Measurements from ENCODE around the gene SRRM2.

SRRM2 gene

DNA sequence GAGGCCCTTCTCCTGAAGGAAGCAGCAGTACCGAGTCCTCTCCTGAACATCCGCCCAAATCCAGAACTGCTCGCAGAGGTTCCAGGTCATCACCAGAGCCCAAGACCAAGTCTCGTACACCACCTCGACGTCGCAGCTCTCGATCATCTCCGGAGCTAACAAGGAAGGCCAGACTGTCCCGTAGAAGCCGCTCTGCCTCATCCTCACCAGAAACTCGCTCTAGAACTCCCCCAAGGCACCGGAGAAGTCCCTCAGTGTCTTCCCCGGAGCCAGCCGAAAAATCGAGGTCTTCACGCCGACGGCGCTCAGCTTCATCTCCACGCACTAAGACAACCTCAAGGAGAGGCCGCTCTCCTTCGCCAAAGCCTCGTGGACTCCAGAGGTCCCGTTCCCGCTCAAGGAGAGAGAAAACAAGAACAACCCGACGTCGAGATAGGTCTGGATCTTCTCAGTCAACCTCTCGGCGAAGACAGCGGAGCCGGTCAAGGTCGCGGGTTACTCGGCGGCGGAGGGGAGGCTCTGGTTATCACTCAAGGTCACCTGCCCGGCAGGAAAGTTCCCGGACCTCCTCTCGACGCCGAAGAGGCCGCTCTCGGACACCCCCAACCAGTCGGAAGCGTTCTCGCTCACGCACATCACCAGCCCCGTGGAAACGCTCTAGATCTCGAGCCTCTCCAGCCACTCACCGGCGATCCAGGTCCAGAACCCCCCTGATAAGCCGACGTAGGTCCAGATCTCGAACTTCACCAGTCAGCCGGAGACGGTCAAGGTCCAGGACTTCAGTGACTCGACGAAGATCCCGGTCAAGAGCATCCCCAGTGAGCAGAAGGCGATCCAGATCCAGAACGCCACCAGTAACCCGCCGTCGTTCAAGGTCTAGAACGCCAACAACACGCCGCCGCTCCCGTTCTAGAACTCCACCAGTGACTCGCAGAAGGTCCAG lies 13.3 kb downstream of the SRRM2 start:
- DNase-seq = no peak

DNA sequence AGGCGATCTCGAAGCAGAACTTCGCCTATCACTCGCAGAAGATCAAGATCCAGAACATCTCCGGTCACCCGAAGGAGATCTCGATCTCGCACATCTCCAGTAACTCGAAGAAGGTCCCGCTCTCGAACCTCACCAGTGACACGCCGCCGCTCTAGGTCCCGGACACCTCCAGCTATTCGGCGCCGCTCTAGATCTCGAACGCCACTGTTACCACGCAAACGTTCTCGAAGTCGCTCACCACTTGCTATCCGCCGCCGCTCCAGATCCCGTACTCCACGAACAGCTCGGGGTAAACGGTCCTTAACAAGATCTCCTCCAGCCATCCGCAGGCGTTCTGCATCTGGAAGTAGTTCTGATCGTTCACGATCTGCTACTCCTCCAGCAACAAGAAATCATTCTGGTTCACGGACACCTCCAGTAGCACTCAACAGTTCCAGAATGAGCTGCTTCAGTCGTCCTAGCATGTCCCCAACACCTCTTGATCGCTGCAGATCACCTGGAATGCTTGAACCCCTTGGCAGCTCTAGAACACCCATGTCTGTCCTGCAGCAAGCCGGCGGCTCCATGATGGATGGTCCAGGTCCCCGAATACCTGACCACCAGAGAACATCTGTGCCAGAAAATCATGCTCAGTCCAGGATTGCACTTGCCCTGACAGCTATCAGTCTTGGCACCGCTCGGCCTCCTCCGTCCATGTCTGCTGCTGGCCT lies 14.1 kb downstream of the SRRM2 start:
- DNase-seq = no peak

DNA sequence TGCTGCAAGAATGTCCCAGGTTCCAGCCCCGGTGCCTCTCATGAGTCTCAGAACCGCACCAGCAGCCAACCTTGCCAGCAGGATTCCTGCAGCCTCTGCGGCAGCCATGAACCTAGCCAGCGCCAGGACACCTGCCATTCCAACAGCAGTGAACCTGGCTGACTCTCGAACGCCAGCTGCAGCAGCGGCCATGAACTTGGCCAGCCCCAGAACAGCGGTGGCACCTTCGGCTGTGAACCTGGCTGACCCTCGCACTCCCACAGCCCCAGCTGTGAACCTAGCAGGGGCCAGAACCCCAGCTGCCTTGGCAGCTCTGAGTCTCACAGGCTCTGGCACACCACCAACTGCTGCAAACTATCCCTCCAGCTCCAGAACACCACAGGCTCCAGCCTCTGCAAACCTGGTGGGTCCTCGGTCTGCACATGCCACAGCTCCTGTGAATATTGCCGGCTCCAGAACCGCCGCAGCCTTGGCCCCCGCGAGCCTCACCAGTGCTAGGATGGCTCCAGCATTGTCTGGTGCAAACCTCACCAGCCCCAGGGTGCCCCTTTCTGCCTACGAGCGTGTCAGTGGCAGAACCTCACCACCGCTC lies 14.8 kb downstream of the SRRM2 start:
- no peak for DNase-seq

DNA sequence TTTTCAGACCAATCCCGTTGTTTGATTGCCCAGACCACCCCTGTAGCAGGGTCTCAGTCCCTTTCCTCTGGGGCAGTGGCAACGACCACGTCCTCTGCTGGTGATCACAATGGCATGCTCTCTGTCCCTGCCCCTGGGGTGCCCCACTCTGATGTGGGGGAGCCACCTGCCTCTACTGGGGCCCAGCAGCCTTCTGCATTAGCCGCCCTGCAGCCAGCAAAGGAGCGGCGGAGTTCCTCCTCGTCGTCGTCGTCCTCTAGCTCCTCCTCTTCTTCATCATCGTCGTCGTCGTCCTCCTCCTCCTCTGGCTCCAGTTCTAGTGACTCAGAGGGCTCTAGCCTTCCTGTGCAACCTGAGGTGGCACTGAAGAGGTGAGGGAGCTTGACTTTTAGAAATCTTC lies 15.5 kb downstream of the SRRM2 start:
- DNase-seq = no peak

DNA sequence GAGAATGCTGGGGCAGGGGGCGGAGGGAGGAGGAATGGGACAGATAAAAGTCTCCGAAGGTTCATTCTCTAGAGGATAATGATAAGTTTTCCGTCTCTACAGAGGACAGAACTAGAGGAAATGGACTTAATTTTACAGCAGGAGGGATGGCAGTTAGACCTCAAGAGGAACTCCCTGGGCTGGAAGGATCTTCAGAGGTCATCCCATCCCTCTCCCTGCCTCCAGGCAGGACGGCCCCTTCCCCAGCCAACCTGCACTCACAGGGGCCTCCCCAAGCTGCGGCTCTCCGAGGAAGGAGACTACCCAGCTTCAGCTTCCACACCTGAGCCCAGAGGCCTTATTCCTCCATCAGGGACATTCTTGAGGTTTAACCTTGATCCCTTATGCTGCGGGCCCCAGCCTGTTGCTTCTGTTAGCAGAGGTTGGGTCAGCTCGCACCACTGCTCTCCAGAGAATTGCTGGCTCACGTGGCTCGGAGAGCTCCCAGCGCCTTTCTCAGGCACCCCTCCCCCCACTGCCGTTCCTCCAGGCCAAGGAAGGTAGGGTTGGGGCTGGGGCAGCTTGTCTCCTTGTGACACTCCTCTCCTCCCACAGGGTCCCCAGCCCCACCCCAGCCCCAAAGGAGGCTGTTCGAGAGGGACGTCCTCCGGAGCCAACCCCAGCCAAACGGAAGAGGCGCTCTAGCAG lies 16.1 kb downstream of the SRRM2 start:
- no peak for DNase-seq

DNA sequence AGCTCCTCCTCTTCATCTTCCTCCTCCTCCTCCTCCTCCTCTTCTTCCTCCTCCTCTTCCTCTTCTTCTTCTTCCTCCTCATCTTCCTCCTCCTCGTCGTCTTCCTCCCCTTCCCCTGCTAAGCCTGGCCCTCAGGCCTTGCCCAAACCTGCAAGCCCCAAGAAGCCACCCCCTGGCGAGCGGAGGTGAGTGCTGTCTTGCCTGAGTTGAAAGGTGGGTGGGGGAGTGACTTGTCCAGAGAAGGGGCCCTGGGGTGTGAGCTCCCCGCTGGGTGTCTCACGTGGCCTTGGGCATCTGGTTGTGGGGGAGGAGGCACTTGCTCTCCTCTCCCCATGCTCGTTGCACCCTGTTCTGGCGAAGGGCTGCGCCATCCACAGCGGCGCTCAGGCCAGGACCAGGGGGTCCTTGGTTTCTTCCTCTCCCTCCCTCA lies 16.7 kb downstream of the SRRM2 start:
- no peak for DNase-seq

DNA sequence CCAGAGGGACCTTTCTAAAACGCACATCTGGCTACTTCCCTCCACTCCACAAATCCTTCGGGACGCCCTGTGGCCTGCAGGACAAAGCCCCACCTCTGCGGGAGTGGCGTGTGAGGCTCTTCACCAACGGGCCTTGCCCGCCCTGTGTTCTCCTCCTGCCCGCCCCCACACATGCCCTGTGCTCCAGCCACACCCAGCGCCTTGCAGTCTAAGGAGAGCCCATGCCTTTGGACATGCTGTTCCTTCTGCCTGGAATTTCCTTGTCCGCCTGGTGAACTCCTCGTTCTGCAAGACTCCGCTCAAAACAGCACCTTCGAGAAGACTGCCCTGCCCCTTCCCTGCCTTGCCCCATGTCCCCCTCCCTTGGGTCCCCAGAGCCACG lies 17.2 kb downstream of the SRRM2 start:
- no peak for DNase-seq

DNA sequence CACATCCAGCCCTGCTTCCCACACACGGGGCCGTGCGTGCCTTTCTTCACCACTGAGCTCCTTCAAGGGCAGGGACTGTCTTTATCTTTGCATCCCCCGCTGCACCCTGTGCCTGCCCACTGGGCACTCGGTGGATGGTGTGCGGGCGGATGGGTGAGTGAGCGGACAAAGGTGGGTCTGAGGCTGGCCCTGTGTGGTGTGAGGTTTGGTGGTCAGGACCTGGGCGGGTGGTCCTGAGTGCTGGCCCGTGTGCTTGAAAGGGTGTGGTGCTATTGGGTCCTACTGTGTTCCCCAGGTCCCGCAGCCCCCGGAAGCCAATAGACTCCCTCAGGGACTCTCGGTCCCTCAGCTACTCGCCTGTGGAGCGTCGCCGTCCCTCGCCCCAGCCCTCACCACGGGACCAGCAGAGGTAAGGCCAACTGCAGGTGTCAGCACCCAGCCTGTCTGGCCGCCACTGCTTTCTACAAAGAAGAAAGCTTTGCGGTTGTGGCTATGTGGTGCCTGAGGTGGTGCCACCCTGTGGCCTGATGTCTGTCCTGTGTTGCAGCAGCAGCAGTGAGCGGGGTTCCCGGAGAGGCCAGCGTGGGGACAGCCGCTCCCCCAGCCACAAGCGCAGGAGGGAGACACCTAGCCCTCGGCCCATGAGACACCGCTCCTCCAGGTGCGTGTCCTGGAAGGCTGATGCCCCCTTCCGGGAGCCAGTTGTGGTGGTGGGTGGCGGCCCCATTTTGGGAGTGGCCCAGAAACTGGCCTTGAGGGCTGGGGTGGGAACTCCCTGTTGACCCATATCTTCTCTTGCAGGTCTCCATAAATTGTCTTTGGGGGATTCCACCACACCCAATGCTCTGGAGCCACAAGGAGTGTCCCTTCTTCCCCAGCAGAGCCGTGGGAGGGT lies 17.9 kb downstream of the SRRM2 start:
- DNase-seq = no peak

DNA sequence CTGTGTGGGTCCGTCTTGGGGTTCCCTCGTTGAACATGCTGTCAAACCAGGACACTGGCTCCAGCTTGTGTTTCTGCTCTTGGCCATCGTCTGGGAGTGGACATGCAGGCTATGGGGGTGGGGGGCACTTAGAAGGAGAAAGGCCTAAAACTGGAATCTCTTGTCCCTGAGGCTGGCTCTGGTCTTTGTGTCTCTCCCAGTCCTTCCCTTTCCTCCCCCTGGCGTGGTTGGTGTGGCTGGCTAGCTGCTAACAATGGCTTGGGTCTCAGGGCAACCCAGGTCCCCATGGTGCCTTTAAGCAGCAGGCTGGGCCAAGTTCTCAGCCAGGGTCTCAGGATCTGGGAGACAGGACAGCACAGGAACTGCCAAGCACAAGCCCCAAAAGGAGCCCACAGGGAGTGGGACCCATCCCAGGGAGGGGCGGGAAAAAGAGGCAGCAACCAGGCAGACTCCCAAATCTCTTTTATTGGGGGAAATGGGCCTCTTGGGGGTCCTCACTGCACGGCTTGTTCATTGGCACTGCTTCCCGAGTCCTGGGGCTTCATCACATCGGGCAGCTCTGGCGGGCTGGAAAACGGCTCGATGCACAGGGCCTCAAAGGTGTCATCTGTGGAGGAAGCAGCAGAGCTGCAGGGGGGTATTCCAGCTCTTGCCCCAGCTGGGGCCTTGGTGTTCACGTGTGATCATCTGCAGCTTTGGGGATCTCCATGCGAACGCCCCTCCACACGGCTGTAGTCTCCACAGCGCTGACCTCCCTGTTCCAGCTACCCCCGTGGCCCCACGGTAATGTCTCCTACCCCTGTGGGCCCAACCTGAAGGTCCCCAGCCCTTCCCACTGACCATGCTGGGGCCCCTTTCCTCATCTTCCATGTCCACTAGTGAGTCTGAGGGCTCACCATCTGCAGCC lies 19.3 kb downstream of the SRRM2 start:
- DNase-seq = no peak

DNA sequence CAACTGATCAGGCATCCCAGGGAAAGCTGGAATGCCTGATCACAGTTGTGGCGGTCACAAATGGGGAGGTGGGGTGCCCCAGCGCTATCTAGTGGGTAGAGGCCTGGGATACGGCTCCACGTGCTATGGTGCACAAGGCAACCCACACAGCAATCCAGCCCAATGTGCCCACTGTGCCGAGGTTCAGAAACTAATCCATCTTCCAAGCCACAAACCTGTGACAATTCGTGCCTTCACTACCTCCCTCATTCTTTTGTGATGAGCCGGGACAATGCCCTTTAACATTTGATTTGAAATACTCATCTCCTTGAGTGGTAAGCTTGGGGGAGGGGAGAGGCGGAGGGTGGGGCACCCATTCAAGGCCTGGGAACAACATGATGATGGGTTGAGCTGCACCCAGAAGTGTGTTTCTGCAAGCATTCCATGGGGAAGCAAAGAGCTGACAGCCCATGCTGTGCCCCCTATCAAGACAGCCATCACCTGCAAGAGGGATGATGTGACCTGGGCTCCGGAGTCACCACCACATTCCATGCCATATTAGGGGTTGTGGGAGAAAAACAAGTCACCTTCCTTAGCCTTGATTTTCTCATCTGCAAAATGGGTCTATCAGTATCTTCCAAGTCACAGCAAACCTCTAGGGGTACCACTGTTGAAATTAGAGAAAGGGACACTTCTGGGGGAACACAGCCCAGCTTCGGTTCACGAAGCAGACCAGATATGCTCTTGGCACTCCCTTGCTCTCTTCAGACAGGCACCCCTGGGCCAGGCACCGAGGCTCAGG lies 20.9 kb downstream of the SRRM2 start:
- no peak for DNase-seq

DNA sequence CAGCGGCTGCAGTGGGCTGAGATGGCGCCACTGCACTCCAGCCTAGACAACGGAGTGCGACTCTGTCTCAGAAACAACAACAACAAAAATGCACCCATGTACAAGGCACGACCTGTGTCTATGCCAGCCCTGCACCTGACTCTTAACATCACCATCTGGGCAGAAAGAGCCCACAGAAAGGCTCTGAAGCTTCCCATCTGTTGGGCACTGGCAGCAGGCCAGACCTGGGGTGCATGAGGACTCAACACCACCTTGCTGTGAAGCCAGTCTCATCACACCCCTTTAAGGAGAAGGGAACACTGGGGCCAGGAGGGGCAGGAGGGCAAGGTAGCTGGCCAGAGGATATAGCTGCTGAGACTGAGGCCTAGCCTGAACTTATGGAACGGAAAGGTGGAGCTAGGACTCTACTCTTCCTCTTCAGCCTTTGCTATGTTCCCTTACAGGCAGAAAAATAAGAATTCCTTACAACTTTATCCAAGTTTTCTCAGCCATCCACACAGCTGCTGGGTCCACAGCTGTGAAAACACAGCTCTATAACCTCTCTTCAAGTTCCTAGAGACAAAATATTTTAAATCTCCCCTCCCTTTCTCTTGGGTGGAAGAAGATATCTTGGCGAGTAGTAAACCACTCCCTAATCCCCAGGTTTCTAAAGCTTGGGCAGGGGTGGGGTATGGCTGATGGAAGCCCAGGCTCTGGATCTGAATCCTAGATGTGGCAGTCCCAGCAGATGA lies 21.9 kb downstream of the SRRM2 start:
- DNase-seq = peak; percentile 93 to 95

DNA sequence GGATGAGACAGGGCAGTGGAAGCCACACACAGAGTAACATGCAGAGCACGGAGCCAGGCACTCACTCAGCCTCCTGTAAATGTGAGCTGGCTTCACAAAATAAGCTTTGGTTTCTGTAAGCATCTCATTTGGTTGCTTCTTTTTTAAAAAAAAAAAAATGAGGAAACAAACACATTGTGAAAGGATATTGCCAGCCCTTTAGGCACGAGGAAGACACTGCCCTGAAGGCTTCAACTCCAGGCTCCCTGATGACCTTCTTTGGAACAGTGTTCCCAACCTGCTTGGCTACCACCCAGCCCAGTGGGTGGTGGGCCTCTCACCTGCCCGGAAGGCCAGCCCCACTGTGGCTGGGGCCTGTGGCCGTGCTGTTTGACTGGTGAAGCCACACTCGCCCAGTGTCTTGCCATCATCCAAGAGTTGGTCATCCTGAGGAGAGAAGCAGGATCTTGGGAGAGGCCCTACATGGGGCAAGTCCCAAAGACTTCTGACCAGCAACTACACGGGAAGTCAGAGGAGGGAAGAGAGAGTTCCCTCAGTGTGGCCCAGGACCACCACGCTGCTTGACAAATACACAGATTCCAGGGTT lies 22.8 kb downstream of the SRRM2 start:
- no peak for DNase-seq

DNA sequence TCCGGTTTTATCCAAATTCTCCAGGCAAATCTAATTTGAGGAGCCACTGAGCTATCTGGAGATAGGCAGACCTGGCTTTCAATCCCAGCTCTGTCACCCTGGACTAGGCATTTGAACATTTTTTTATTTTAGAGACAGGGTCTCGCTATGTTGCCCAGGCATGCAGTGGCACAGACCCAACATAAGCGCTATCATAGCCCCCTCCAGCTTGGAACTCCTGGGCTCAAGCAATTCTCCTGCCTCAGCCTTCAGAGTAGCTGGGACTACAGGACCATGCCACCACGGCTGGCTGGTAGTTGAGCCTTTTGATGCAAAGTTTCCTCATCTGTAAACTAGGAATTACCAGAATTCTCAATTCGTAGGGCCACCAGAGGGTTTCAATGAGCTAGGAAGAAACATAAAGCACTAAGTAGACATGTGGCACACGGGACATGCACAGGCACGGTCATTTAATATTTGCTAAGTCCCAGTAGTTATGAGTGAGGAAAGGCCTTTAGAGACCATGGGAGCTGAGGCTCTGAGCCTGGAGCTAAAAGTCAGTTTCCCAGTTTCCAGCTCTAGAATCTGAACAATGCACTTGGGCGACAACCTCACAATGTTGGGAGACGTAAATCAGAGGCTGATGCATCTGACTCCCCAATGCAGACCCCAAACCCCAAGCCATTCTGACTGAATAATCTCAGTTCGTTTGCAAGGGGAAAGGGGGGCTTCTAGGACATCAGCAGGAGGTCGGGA lies 23.5 kb downstream of the SRRM2 start:
- DNase-seq = no peak

DNA sequence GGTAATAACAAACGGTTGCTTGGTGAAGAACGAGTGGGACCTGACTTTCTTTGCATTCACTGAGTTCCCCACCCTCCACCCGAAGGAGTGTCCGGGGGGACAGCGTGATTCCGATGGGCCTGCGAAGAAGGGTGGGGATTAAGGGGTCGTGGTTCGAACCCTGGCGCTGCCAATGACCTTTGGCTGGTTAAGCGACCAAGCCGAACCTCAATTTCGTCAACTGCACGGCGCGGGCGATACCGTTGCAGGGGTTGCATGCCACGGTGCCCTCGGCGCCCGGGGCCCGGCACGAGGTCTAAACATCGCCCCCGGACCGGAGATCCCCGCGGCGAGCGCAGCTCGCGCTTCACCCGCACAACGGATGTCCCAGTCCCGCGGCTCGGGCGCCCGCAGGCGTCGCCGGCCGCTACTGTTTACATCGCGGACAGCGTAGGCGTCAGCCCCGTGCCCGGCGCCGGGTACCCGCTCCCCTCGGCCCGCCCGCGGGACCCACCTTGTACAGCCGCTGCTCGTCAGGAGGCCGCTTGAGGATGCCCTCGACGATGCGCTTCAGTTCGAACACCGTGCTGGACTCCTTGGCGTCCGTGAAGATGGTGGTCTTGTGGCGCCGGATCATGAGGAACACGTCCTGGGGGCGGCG lies 24.2 kb downstream of the SRRM2 start:
- no peak for DNase-seq

DNA sequence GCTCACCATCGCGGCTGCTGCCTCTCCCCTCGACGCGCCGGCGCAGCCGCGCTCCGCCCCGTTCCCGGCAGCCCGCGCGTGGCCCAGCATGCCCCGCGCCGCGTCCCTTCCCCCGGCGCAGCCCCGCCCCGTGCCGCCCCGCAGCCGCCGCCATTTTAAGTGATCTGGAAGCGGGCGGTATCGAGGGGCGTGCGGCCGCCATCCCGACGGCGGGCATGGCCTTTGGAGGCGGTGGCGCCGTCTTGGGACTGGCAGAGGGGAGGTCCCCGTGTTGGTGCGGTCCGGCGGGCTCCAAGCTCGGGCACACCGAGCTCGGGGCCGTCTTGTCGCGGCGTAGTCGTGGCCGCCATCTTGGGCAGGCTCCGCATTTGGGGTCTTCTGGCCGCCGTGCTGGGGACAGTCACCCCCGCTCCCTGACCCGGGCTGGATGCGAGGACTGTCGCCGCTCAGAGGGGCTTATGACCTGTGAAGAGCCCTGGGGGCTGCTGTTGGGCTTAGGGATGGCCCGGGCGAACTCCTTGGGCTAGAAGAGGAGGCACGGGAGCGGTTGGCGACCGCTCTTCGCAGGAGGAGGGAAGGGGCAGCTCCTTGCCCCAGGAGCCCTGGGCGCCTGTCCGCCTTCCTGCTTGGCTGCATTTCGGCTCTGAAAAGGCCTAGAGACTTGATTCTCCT lies 24.9 kb downstream of the SRRM2 start, which contains the start of gene ELOB:
Gene ELOB (minus strand): TSS at position 50 of the 672 bp plus-strand sequence. CDS start 41 bp downstream, at position 9.
- peak; percentile 67 to 80 for DNase-seq

DNA sequence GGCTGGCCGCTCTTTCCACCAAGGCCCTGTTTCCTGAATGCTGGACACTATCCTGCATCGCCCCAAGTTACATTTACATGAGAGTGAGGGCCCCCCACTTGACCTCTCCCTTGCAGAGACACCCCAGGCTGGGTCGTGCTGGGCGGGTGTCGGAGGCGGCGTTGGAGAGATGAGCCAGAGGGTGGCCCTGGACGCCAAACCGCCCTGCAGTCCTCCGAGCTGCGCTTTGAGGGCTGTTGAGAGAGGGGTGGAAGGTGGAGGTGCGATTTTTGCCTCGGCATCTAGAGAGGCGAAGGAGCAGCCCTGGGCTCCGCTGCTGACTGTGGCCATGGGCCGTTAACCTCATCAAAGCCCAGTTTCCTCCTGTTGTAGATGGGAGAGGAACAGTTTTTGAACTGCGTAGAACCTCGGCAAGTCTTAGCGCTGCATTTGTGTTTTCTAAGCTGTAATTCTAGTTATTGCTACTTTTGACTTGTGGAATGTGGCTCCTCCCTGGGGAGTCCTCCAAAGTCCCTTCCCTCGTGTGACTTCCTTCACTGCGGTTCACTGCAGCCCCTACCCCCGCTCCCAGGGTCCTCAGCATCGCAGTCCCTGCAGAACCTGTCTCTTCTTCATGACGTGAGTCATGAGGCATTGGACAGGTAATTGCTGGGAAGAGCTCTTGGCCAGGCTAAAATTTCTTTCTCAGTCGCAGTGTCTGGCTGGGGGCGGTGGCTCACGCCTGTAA lies 25.6 kb downstream of the SRRM2 start:
- DNase-seq = no peak

DNA sequence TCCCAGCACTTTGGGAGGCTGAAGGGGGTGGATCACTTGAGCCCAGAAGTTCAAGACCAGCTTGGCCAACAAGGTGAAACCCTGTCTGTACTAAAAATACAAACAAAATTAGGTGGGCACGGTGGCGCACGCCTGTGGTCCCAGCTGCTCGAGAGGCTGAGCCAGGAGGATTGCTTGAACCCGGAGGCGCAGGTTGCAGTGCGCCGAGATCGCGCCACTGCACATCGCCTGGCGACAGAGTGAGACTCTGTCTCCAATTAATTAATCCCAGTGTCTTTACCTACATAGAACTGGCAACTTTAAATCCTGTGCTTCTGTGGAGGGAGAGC lies 26.2 kb downstream of the SRRM2 start:
- DNase-seq = no peak
